ENCODE measurements around the gene PTGR2.

PTGR2 gene

GRCh38 chr14:73887694-73888459 is 36.2 kb downstream of the PTGR2 start:
- peak overlapping the region; percentile 65; the same call in 1 of the 2 replicates for H3K27ac ChIP-seq (ENCODE audit: low read depth, low read length)
- H3K9ac ChIP-seq (ENCODE audit: low read length): peak overlapping the region; percentile 92
- no peak for TF ChIP-seq EZH2phosphoT487 (conservative IDR thresholded peaks at IDR 0.05; ENCODE audit: low read length)
- no peak for TF ChIP-seq CTCF (IDR thresholded peaks at IDR 0.05; ENCODE audit: insufficient read depth, low read length, poor library complexity, severe bottlenecking)
- peaks cover 23% of the 10 kb centered on the region for H3F3A ChIP-seq (ENCODE audit: insufficient read depth)
- H3K36me3 ChIP-seq (ENCODE audit: low read length): no peaks in the 10 kb centered on the region
- H3K9me2 ChIP-seq (replicated peaks; ENCODE audit: insufficient read depth, low read length): no peaks in the 10 kb centered on the region
- H4K20me1 ChIP-seq (ENCODE audit: low read depth, low read length): peaks cover 6% of the 10 kb centered on the region; the same call in 1 of the 2 replicates
- peaks cover 72% of the 10 kb centered on the region for H3K79me2 ChIP-seq (ENCODE audit: insufficient read depth, low read length)
- H2AFZ ChIP-seq (ENCODE audit: low read depth, low read length, severe bottlenecking): no peak overlapping the region
- H3K9me3 ChIP-seq (ENCODE audit: insufficient read depth, low read length): no peaks in the 10 kb centered on the region
- H3K4me3 ChIP-seq (ENCODE audit: insufficient read depth, low read length, poor library complexity, severe bottlenecking): peak overlapping the region; percentile 75
- H3K27me3 ChIP-seq (ENCODE audit: low read length): no peaks in the 10 kb centered on the region
- H3K4me2 ChIP-seq (ENCODE audit: low read depth, low read length, poor library complexity, severe bottlenecking): peak overlapping the region; percentile 96

GRCh38 chr14:73888460-73888725 is 36.8 kb downstream of the PTGR2 start:
- TF ChIP-seq EZH2phosphoT487 (conservative IDR thresholded peaks at IDR 0.05; ENCODE audit: low read length): no peak
- TF ChIP-seq CTCF (IDR thresholded peaks at IDR 0.05; ENCODE audit: insufficient read depth, low read length, poor library complexity, severe bottlenecking): no peak
- Histone ChIP-seq H2AFZ (ENCODE audit: low read depth, low read length, severe bottlenecking) (no peak overlapping the region), H3K4me3 (ENCODE audit: insufficient read depth, low read length, poor library complexity, severe bottlenecking) (peak overlapping the region; percentile 75), H3K36me3 (ENCODE audit: low read length) (peaks cover 5% of the 10 kb centered on the region; the same call in 1 of the 2 replicates), H3K9me3 (ENCODE audit: insufficient read depth, low read length) (no peaks in the 10 kb centered on the region), H3K79me2 (ENCODE audit: insufficient read depth, low read length) (peaks cover 77% of the 10 kb centered on the region), H3K4me2 (ENCODE audit: low read depth, low read length, poor library complexity, severe bottlenecking) (peak overlapping the region; percentile 96), H3F3A (ENCODE audit: insufficient read depth) (peaks cover 23% of the 10 kb centered on the region), H3K27ac (ENCODE audit: low read depth, low read length) (no peak overlapping the region; the same call in 1 of the 2 replicates), H3K27me3 (ENCODE audit: low read length) (no peaks in the 10 kb centered on the region), H3K9ac (ENCODE audit: low read length) (peak overlapping the region; percentile 92), H4K20me1 (ENCODE audit: low read depth, low read length) (peaks cover 6% of the 10 kb centered on the region; the same call in 1 of the 2 replicates), H3K9me2 (replicated peaks; ENCODE audit: insufficient read depth, low read length) (no peaks in the 10 kb centered on the region)

- Histone ChIP-seq H3K4me2 (ENCODE audit: low read depth, low read length, poor library complexity, severe bottlenecking) (peak overlapping the region; percentile 96), H2AFZ (ENCODE audit: low read depth, low read length, severe bottlenecking) (no peak overlapping the region), H3F3A (ENCODE audit: insufficient read depth) (peaks cover 19% of the 10 kb centered on the region), H4K20me1 (ENCODE audit: low read depth, low read length) (peaks cover 6% of the 10 kb centered on the region; the same call in 1 of the 2 replicates), H3K9me3 (ENCODE audit: insufficient read depth, low read length) (no peaks in the 10 kb centered on the region), H3K4me3 (ENCODE audit: insufficient read depth, low read length, poor library complexity, severe bottlenecking) (peak overlapping the region; percentile 75), H3K27ac (ENCODE audit: low read depth, low read length) (no peak overlapping the region), H3K27me3 (ENCODE audit: low read length) (no peaks in the 10 kb centered on the region), H3K9ac (ENCODE audit: low read length) (no peak overlapping the region), H3K9me2 (replicated peaks; ENCODE audit: insufficient read depth, low read length) (no peaks in the 10 kb centered on the region), H3K36me3 (ENCODE audit: low read length) (peaks cover 10% of the 10 kb centered on the region; the same call in 1 of the 2 replicates), H3K79me2 (ENCODE audit: insufficient read depth, low read length) (peaks cover 79% of the 10 kb centered on the region)
- TF ChIP-seq CTCF (IDR thresholded peaks at IDR 0.05; ENCODE audit: insufficient read depth, low read length, poor library complexity, severe bottlenecking) (no peak), EZH2phosphoT487 (conservative IDR thresholded peaks at IDR 0.05; ENCODE audit: low read length) (no peak)
Observed at GRCh38 chr14:73888971-73889370, 37.3 kb downstream of the PTGR2 start.

All from SU-DHL-6 (cell line).